Loucy (cell line): ENCODE results near the gene NCOA5.

Experiments used
- H2AFZ ChIP-seq: fragments of 200-600 bp; sonication (generic); 2 replicates; pipeline ENCODE4 v1.6.0; 2016; ENCODE audit warnings: antibody characterized with exemption, mild to moderate bottlenecking, low read length, moderate library complexity
- H3F3A ChIP-seq: fragments of 200-600 bp; 2 replicates; pipeline ENCODE4 v1.6.0; 2016; ENCODE audit warnings: antibody characterized with exemption, low read depth, mild to moderate bottlenecking
- H3K27me3 ChIP-seq: fragments of 200-600 bp; sonication (generic); 2 replicates; pipeline ENCODE4 v1.6.1; 2014; ENCODE audit warnings: low read length, mild to moderate bottlenecking; ENCODE audit not compliant: insufficient read depth, poor library complexity, severe bottlenecking
- H3K36me3 ChIP-seq: fragments of 200-600 bp; sonication (generic); 2 replicates; pipeline ENCODE4 v1.6.1; 2016; ENCODE audit warnings: low read length; ENCODE audit not compliant: insufficient read depth
- H3K4me1 ChIP-seq: fragments of 200-600 bp; sonication (generic); 2 replicates; pipeline ENCODE4 v1.5.1; 2014; ENCODE audit warnings: low read length, mild to moderate bottlenecking; ENCODE audit not compliant: insufficient read depth, poor library complexity, severe bottlenecking
- H3K4me2 ChIP-seq: fragments of 200-600 bp; sonication (generic); 2 replicates; pipeline ENCODE4 v1.6.0; 2014; ENCODE audit warnings: antibody characterized with exemption, low read length, low read depth, mild to moderate bottlenecking; ENCODE audit not compliant: poor library complexity, severe bottlenecking
- H3K4me3 ChIP-seq: fragments of 200-600 bp; sonication (generic); 2 replicates; pipeline ENCODE4 v1.5.1; 2014; ENCODE audit warnings: low read length, mild to moderate bottlenecking, mixed read lengths; ENCODE audit not compliant: poor library complexity, severe bottlenecking
- H3K79me2 ChIP-seq: fragments of 200-600 bp; sonication (generic); 2 replicates; pipeline ENCODE4 v1.6.1; 2014; ENCODE audit warnings: low read length; ENCODE audit not compliant: insufficient read depth
- H3K9ac ChIP-seq: fragments of 200-600 bp; sonication (generic); 2 replicates; pipeline ENCODE4 v1.6.0; 2014; ENCODE audit warnings: mild to moderate bottlenecking, low read depth, low read length, moderate library complexity; ENCODE audit not compliant: poor library complexity, severe bottlenecking
- H3K9me2 ChIP-seq: fragments of 200-600 bp; sonication (generic); replicated peaks from 2 replicates; pipeline ENCODE4 v1.6.1; 2016; ENCODE audit warnings: low read depth, low read length, mixed read lengths
- H3K9me3 ChIP-seq: fragments of 200-600 bp; sonication (generic); 2 replicates; pipeline ENCODE4 v1.6.1; 2014; ENCODE audit warnings: mild to moderate bottlenecking, antibody characterized with exemption, low read length, low read depth; ENCODE audit not compliant: insufficient read depth
- H4K20me1 ChIP-seq: fragments of 200-600 bp; sonication (generic); 2 replicates; pipeline ENCODE4 v1.6.0; 2014; ENCODE audit warnings: antibody characterized with exemption, low read length, mild to moderate bottlenecking; ENCODE audit not compliant: insufficient read depth, poor library complexity, severe bottlenecking
- EZH2phosphoT487 ChIP-seq: fragments of 200-600 bp; IDR thresholded peaks from 2 replicates; pipeline ENCODE4 v1.6.1; 2018; ENCODE audit warnings: antibody characterized with exemption, mild to moderate bottlenecking, moderate library complexity, borderline replicate concordance
- TF ChIP-seq, protein P1 (sequence below): fragments of 200-600 bp; sonication (generic); conservative IDR thresholded peaks from 2 replicates; pipeline ENCODE4 v1.5.1; 2014; ENCODE audit warnings: mild to moderate bottlenecking, antibody characterized with exemption, low read length

The NCOA5 gene

DNA sequence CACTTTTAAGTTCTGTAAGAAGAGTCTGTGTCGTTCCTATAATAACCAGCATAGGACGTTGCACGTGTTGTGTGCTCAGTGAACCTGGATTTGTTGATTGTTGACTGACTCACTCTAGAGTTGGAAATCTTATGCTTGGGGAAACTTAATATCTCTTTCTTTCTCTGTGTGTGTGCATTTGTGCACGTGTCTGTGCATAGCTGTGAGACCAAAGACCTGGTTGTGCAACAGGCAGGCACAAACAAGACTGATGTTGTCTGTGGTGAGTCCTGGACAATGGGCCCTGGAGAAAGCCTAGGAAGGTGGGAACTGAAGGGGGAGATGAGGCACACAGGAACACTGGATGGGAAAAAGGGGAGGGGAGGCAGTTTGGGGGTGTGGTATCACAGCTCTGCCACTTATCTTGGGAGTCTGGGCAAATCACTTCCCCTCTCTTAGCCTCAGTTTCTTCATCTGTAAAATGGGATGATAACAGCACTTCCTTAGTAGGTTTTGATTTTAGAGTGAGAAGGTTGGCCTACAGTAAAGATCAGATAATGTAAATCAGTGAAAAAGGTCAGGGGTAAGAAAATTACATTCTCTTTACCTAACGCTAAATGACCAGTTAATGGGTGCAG is 36.8 kb upstream of the NCOA5 start:
- Histone ChIP-seq H3K9me3 (no peaks in the 10 kb centered on the region), H4K20me1 (no peaks in the 10 kb centered on the region), H3F3A (no peaks in the 10 kb centered on the region), H3K4me2 (no peak overlapping the region), H3K4me3 (no peak overlapping the region), H3K36me3 (no peaks in the 10 kb centered on the region), H3K4me1 (no peaks in the 10 kb centered on the region), H3K9me2 (no peaks in the 10 kb centered on the region), H2AFZ (no peak overlapping the region), H3K9ac (no peak overlapping the region), H3K27me3 (no peaks in the 10 kb centered on the region), H3K79me2 (no peaks in the 10 kb centered on the region)
- TF ChIP-seq, protein P1, sequence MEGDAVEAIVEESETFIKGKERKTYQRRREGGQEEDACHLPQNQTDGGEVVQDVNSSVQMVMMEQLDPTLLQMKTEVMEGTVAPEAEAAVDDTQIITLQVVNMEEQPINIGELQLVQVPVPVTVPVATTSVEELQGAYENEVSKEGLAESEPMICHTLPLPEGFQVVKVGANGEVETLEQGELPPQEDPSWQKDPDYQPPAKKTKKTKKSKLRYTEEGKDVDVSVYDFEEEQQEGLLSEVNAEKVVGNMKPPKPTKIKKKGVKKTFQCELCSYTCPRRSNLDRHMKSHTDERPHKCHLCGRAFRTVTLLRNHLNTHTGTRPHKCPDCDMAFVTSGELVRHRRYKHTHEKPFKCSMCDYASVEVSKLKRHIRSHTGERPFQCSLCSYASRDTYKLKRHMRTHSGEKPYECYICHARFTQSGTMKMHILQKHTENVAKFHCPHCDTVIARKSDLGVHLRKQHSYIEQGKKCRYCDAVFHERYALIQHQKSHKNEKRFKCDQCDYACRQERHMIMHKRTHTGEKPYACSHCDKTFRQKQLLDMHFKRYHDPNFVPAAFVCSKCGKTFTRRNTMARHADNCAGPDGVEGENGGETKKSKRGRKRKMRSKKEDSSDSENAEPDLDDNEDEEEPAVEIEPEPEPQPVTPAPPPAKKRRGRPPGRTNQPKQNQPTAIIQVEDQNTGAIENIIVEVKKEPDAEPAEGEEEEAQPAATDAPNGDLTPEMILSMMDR: no peak
- no peak for TF ChIP-seq EZH2phosphoT487

DNA sequence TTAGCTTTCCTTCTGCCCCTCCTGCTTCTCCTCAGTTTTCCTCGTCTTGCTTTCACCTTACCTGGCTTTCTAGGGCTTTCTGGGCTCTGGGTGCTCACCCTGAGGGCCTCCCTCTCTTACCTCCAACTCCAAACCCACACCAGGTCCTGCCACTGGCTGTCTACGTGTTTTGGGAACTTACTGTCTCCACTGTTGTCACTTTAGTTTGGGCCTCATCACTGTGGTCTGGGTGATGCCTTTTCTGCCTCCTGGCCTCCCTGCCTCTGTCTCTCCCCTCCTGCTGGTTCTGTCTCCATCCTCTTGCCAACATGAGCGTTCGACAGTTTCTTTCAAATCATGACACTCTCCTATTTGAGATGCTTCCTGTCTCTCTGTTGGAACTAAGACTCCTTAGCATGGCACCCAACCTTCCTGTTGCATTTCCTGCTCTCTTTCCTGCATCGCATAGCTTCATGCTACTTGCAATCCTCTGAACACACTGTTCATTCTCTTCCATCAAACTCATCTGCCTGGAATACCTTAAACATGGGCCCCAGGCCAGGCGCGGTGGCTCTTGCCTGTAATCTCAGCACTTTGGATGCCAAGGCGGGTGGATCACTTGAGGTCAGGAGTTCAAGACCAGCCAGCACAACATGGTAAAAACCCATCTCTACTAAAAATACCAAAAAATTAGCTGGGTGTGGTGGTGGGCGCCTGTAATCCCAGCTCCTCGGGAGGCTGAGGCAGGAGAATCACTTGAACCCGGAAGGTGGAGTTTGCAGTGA is 33.9 kb upstream of the NCOA5 start:
- no peaks in the 10 kb centered on the region for H3K27me3 ChIP-seq
- no peak overlapping the region for H3K4me3 ChIP-seq
- peaks cover 2% of the 10 kb centered on the region for H3K4me1 ChIP-seq
- H4K20me1 ChIP-seq: no peaks in the 10 kb centered on the region
- no peak overlapping the region for H3K4me2 ChIP-seq
- no peaks in the 10 kb centered on the region for H3K79me2 ChIP-seq
- H2AFZ ChIP-seq: no peak overlapping the region
- no peak overlapping the region for H3K9ac ChIP-seq
- H3K36me3 ChIP-seq: no peaks in the 10 kb centered on the region
- no peaks in the 10 kb centered on the region for H3K9me2 ChIP-seq
- H3K9me3 ChIP-seq: no peaks in the 10 kb centered on the region
- TF ChIP-seq, protein P1: no peak
- no peak for TF ChIP-seq EZH2phosphoT487
- H3F3A ChIP-seq: no peaks in the 10 kb centered on the region

DNA sequence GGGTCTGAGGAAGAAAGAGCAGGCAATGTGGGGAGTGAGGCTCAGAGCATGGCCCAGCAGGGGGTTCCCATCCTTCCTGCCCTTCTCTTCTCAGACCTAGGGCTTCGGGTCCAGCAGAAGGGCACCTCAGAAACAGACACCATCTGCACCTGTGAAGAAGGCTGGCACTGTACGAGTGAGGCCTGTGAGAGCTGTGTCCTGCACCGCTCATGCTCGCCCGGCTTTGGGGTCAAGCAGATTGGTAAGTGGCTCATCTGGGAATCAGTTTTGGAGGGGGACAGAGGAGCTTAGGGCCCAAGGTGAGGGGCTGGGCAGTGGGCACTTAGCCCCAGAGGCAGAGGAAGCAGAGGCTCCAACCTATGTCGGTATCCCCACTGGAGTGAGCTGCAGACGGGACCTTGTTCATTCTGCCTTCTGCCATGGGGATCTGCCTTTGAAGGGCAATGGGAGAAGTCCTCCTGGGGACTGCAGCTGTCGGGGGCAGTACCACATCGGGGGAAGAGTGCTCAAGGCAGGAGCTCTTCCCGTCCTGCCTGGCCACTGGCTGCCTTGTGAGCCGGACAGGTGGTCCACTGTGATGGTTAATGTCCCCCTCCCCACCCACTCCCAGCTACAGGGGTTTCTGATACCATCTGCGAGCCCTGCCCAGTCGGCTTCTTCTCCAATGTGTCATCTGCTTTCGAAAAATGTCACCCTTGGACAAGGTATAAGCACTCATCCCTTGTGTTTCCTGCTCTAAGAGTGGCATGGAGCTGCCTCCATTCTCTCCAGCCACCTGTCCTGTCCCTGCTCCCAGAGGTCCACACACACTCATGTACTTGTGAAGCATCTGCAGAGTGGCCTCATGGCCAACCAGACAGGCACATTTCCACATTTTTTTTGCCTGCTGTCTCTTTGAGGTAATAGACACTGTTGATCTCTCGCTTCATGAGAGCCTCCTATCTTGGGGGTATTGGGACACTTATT is 33.0 kb upstream of the NCOA5 start:
- no peak overlapping the region for H3K4me2 ChIP-seq
- H4K20me1 ChIP-seq: no peaks in the 10 kb centered on the region
- no peaks in the 10 kb centered on the region for H3K36me3 ChIP-seq
- H3K27me3 ChIP-seq: no peaks in the 10 kb centered on the region
- TF ChIP-seq EZH2phosphoT487: no peak
- TF ChIP-seq, protein P1: no peak
- no peak overlapping the region for H3K9ac ChIP-seq
- H3K4me3 ChIP-seq: no peak overlapping the region
- H3F3A ChIP-seq: no peaks in the 10 kb centered on the region
- no peaks in the 10 kb centered on the region for H3K9me3 ChIP-seq
- peaks cover 6% of the 10 kb centered on the region for H3K4me1 ChIP-seq
- no peaks in the 10 kb centered on the region for H3K9me2 ChIP-seq
- no peaks in the 10 kb centered on the region for H3K79me2 ChIP-seq
- no peak overlapping the region for H2AFZ ChIP-seq
